22Rv1 (cell line): ENCODE measurements around the gene ANK2.

Source experiments
- ZFX ChIP-seq: fragments of 450-650 bp; IDR thresholded peaks from 2 replicates; pipeline ENCODE4 v1.6.1; 2017; ENCODE audit warnings: antibody characterized with exemption, borderline replicate concordance
- TF ChIP-seq, protein P1 (sequence below): fragments of 450-650 bp; IDR thresholded peaks from 2 replicates; pipeline ENCODE4 v1.5.1; 2017; ENCODE audit warnings: mild to moderate bottlenecking

GRCh38 chr4:113409181-113409580, 359.7 kb downstream of the ANK2 start:
- TF ChIP-seq, protein P1, sequence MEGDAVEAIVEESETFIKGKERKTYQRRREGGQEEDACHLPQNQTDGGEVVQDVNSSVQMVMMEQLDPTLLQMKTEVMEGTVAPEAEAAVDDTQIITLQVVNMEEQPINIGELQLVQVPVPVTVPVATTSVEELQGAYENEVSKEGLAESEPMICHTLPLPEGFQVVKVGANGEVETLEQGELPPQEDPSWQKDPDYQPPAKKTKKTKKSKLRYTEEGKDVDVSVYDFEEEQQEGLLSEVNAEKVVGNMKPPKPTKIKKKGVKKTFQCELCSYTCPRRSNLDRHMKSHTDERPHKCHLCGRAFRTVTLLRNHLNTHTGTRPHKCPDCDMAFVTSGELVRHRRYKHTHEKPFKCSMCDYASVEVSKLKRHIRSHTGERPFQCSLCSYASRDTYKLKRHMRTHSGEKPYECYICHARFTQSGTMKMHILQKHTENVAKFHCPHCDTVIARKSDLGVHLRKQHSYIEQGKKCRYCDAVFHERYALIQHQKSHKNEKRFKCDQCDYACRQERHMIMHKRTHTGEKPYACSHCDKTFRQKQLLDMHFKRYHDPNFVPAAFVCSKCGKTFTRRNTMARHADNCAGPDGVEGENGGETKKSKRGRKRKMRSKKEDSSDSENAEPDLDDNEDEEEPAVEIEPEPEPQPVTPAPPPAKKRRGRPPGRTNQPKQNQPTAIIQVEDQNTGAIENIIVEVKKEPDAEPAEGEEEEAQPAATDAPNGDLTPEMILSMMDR: no peak
- no peak for TF ChIP-seq ZFX
